ENCODE results near the gene SNX25. TPM values are rescaled to one million over a fixed set of nuclear protein-coding genes. Genes with fewer than 3 reads are reported as not detected.

SNX25 gene
- total RNA-seq, 4 donors from 2014 or later: 7.1 to 113 (median 20.9) TPM

GRCh38 chr4:185182239-185182638 is 27.2 kb upstream of the SNX25 start:
- H3K9me3 ChIP-seq: no peaks in the 10 kb centered on the region
- TF ChIP-seq POLR2A (IDR thresholded peaks at IDR 0.05): no peak
- no peak for TF ChIP-seq CTCF (IDR thresholded peaks at IDR 0.05)
- no peak for DNase-seq
- no peaks in the 10 kb centered on the region for H3K36me3 ChIP-seq
- H3K4me3 ChIP-seq: no peak overlapping the region
- H3K4me1 ChIP-seq: no peaks in the 10 kb centered on the region
- H3K27me3 ChIP-seq: no peaks in the 10 kb centered on the region
- H3K27ac ChIP-seq: no peak overlapping the region
- intact Hi-C loops (cut with DNase I; ENCODE audit: low total_unique reads): no loop called here

DNA sequence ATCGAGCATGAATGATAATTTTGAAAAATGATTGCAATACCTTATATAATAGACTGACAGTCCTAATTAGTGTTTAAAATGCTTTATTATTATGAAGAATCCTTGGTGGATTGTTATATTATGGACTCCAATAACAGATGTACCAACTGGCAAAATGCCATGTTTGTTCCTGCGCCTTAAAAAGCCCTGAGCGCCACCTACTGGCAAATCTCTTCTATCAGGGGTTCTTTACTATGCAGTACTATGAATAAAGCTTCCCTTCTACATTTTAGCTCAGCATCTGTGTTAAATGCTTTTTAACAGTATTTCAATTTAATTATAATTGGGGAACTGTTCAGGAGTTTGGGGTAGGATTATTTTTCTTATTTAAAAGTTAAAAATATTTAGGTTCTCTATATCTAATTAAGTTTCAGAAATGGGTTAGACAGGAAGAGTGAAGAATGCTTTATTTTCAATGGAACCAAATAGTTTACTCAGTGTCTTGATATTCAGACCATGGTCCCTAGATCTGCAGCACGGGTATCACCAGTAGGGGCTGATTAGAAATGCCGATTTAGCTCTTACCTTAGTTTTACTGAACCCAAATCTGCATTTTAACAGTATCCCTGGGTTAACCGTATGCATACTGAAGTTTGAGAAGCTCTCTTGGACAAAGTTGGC is 25.6 kb upstream of the SNX25 start:
- Histone ChIP-seq H3K36me3 (no peaks in the 10 kb centered on the region), H3K27me3 (no peaks in the 10 kb centered on the region), H3K27ac (no peak overlapping the region), H3K9me3 (no peaks in the 10 kb centered on the region), H3K4me3 (no peak overlapping the region), H3K4me1 (no peaks in the 10 kb centered on the region)
- peak; percentile 66 to 91 for DNase-seq
- no peak for TF ChIP-seq POLR2A (IDR thresholded peaks at IDR 0.05)
- peak; percentile 67 to 79 (median 76) for TF ChIP-seq CTCF (IDR thresholded peaks at IDR 0.05)
- intact Hi-C loops (cut with DNase I; ENCODE audit: low total_unique reads): no loop called here

DNA sequence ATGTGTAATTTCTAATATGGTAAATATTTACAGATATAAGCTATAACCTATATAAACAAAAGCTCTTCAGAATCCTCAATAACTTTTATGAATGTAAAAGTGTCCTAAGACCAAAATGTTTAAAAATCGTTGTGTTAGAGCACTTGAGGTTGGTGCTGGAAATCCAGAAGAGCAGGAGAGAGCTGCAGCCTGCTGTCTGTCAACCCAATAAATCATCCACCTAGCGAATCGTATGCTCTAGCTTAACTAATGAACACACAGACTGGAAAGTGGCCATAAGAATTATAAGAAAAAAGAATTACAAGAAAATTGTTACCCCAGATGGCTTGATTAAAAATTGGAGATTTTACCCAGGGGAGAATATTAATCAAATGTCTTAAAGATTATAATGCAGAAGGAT is 22.6 kb upstream of the SNX25 start:
- Histone ChIP-seq H3K27ac (no peak overlapping the region), H3K36me3 (no peaks in the 10 kb centered on the region), H3K27me3 (no peaks in the 10 kb centered on the region), H3K9me3 (no peaks in the 10 kb centered on the region), H3K4me3 (no peak overlapping the region), H3K4me1 (no peaks in the 10 kb centered on the region)
- intact Hi-C loops (cut with DNase I; ENCODE audit: low total_unique reads): no loop called here
- no peak for DNase-seq
- TF ChIP-seq POLR2A (IDR thresholded peaks at IDR 0.05) (no peak), CTCF (IDR thresholded peaks at IDR 0.05) (no peak)

DNA sequence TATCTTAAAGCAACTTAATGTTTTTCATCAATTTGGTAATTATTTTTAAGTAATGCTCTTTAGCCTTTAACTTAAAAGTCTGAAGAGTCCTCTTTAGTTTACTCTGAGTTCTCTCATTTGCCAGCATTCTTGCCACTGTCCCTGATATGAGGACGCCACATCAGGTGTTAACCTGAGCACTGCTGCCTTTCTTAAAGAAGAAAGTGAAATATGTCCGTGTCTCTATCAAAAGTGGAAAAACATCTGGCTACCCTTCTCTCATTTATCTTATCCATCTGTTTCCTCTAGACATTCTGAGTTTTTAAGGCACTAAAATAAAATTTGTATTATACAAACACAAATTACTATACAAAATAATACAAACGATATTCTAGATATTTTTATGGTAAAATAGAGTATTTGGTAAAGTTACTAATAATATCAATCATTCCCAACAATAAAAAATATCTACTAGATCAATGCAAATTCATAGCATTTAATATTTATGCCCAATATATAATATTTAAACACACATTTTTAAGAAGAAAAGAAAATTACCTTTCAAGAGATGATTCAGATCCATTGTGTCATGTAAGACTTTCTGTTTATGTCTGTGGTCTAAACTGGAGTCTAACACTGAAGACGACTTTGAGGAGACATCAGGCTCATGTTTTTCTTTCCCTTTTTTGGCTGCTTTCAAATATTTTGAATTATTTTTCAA is 19.6 kb upstream of the SNX25 start:
- Histone ChIP-seq H3K36me3 (no peaks in the 10 kb centered on the region), H3K27me3 (no peaks in the 10 kb centered on the region), H3K27ac (no peak overlapping the region), H3K4me3 (no peak overlapping the region), H3K9me3 (no peaks in the 10 kb centered on the region), H3K4me1 (no peaks in the 10 kb centered on the region)
- TF ChIP-seq POLR2A (IDR thresholded peaks at IDR 0.05) (no peak), CTCF (IDR thresholded peaks at IDR 0.05) (no peak)
- intact Hi-C loops (cut with DNase I; ENCODE audit: low total_unique reads): no loop called here
- DNase-seq: no peak

- no peak overlapping the region for H3K4me3 ChIP-seq
- H3K9me3 ChIP-seq: no peaks in the 10 kb centered on the region
- TF ChIP-seq POLR2A (IDR thresholded peaks at IDR 0.05) (no peak), CTCF (IDR thresholded peaks at IDR 0.05) (no peak)
- H3K4me1 ChIP-seq: no peaks in the 10 kb centered on the region
- no peaks in the 10 kb centered on the region for H3K36me3 ChIP-seq
- H3K27ac ChIP-seq: no peak overlapping the region
- no peaks in the 10 kb centered on the region for H3K27me3 ChIP-seq
- intact Hi-C loops (cut with DNase I; ENCODE audit: low total_unique reads): no loop called here
- DNase-seq: no peak
Observed at GRCh38 chr4:185190306-185190856, 19.0 kb upstream of the SNX25 start.
